Raji (cell line): ENCODE results near the gene GSG1.

Experiments
- POLR2A ChIP-seq: IDR thresholded peaks from 2 replicates; pipeline ENCODE4 v1.6.1; 2011; ENCODE audit warnings: low read depth, low read length, control low read depth; ENCODE audit not compliant: insufficient read depth

The GSG1 gene

DNA sequence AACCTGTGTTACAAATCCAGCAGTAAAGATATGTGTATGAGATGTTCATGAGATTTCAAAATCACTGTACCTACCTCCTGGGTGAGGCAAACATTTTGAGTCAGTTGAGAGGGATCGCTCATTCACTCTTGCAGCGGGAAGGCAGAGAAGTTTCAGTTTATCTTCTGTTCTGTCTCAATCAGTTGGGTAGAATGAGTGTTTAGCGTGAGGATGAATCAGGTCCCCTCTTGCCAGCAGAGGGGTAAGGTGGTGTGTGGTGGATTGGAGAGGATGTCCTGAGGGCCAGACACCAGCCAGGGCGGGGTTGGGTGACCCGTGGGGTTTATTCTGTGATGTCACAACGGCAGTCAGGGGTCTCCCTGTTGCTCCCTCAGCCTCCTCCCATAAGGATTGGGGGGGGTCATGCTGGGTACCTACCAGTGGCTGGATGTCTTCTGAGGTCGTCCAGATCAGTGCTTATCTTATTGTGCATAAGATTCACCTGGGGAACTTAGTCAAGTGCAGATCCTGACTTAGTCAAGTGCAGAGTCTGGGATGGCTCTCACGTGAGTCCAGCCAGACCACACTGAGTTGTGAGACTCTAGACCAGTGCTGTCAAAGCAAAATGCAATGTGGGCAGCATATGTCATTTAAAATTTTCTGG is at the start of gene GSG1:
TSS of gene GSG1 (minus strand) at position 277 of the 643 bp plus-strand sequence. CDS start at position 122, 155 bp downstream.
- no peak for TF ChIP-seq POLR2A

DNA sequence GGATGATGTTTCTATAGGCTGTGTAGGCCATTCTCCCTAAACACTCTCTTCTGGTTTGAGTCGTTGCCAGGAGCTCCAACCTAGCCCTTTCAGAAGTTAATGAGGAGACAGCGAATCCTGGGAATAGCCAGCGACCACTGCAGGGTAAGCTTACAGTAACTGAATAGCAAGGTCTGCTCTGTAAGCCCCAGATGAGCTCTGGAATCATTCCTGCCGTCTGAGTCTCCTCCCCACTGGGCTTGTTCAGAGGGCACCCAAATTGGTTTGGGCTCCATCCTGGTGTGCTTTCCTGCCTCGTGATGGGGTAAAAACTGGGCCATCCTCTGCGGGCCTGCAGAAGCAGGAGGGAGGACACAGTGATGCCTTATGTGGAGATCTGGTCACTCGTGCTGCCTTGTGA is 49.7 kb upstream of the GSG1 start:
- no peak for TF ChIP-seq POLR2A

DNA sequence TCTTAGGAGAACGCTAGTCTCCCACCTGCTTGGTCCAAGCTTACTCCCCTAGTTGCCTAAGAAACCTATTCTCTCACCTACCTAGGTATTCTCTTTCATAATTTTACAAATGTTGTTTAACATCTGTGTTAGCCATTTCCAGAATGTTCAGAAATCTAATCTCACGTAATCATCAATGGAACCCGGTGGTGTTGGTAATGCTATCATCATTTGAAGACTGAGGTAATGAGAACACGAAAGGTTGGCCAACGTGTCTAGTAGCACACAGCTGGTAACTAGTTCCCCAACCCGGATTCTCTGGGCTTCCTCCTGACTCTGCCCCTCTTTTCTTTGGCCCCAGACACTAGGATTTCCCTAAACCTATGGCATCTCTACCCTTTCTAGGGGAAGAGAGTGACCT is 49.3 kb upstream of the GSG1 start:
- no peak for TF ChIP-seq POLR2A

DNA sequence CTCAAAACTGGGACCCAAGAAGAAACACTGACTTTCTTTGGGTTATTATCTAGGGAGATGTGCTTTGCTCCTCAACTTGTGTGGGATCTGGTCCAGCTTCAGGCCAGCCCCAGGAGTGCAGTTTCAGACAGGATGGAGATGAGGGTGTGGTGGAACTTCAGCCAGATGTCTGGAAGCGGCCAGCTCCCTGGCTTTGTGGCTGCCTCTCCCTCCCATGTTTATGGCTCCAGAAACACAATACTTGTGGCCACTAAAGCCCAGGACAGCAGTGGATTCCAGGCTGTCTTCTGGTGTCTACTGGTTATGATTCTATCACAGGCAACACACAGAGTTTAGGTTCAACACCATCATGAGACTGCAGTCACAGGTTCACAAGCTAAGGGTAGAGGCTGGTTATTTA is 48.8 kb upstream of the GSG1 start:
- TF ChIP-seq POLR2A: no peak

DNA sequence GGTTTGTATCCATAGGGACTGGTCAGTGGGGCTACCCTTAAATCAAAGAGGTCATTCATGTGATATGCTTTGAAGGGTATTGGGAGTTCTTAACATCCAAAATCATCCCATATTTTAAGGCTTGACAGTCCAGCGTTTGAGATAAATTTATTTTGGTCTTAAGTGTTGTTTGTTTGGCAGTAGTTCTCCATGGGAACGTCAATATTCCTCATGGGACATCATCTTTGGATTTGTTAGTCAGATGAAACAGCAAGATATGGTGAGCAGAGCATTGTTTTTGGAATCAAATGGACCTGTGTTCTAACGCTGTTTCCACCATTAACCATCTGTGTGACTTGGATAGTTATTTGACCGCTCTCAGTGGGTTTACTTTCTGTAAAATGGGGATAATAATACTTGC is 45.9 kb upstream of the GSG1 start:
- no peak for TF ChIP-seq POLR2A

DNA sequence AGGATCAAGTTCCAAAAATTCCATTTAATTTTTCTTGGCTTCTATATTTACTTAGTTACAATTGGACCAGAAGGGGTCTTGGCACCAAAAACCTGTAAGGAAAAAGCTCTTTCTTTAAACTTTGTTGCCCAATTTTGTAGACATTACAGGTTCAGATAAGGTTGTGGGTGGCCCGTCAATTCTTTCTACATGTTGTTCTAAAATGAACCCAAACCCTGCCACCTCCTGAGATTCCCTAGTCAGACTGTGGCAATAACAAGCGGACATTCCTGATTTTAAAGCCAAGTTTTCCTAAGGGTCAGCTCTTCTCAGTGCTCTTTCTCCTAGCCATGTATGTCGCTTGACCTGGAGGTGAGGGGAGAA is 45.0 kb upstream of the GSG1 start:
- TF ChIP-seq POLR2A: no peak

DNA sequence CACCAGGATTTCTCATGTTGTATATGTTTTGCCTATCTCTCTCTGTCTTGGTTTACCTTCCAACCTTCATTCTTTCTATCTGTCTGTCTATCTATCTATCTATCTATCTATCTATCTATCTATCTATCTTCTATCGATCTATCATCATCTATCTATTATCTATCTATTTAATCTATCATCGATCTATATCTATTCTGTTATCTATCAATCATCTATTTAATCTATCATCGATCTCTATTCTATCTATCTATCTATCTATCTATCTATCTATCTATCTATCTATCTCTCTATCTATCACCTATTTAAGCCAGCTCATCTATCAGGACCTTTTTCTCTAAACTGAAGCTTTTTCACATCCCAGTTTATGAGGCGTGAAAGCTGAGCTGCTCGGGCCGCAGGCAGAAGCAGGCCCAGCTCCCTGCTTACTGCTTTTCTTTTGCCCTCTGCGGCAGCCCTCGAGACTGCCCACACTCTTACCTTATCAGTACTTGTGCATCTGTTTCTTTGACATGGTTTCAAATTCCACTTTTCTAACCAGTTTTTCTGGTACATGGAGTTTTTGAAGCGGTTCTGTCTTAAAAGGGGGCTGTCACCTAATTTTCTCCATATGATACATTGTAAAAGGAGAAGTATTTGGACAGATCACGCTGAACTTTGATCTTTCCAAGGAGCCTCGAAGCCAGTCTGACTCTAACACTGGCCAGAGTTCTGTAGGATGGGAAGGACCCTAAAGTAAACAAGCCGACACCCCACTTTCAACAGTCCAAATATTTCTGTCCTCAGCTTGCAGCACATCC is 44.4 kb upstream of the GSG1 start:
- TF ChIP-seq POLR2A: no peak

DNA sequence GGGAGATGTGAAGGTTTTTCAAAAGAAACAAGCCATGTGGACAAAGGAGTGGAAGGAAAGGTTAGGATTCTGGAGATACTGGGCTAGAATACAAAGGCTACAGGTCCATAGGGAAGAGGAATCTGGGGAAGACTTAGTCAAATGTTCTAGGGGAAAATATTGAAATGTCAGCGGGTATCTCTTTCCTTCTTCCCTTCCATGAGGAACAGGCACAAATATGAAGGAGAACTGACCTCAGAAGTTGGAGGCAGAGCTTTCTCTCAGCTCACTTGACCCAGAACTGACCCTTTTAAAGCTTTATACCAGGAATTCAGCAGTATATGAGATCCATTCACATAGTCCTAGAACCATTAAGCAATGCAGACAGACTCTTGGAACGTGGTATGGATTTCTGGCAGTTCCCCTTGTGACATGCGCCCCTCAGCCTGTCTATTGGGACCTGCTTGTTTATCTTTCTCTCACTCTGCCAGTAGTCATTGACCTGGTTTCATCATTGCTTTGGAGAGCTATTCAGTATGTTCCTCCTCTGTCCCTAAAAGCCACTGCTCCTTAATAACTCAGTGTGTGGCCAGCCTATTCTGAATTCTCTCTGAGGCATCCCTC is 43.0 kb upstream of the GSG1 start:
- no peak for TF ChIP-seq POLR2A

DNA sequence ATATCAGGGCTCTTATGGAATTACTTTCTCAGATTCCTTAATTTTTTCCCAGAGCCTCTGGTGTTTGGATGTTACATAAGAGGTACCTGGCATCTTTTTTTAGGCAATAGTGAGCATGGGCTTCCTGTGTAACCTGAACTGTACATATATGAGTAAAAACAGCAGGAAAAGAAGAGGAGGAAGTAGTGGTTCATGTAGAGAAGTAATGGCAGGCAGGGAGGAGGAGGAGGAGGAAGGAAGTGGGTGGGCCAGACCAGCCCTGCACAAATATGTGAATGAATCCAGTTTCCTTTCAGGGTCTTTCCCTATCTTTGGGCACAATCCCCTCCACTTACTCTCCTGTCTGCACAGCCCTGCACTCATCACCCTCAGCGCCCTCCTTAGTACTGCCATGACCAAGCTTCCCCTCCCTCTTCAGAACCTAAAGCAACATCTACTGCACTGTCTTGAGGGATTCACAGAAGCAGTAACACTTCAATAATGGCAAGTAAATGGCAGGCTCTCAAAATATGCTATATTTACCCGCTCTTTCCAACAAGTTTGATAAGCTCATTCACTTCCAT is 40.9 kb upstream of the GSG1 start:
- no peak for TF ChIP-seq POLR2A

DNA sequence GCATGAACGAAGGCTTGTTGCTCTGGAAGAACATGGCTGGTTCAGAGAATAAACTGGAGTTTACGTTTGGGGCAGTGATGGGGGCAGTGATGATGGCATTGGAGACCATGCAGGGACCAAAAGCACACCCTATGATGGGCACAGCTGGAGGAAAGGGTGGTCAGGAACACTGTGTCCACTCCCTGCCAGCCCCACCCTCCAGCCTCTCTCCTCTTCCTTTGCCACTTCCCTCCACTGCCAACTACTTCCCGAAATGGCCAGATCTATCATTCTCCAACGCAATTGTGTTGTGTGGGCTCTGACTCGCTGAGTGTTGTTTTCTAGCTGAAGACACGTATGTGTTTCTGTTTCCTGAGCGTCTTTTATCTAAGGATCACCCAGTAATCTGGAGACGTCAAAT is 39.3 kb upstream of the GSG1 start:
- no peak for TF ChIP-seq POLR2A

DNA sequence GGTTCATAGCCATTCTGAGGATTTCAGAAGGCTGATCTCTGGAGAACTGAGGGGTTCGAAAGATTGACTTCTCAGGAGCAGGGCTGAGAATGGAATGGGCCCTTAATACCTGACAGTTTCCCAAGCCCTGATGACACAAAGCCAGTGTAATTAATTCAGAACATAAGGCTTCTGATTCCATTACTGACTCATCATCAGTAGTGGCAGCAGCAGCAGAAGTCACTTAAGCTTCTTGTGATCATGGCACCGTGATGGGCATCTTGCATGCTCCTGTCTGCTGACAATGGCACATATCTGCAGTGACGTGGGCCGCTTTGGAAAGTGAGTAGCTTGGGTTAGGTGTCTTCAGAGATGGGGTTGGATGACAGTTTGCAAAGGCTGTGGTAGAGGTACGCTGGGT is 38.2 kb upstream of the GSG1 start:
- TF ChIP-seq POLR2A: no peak

DNA sequence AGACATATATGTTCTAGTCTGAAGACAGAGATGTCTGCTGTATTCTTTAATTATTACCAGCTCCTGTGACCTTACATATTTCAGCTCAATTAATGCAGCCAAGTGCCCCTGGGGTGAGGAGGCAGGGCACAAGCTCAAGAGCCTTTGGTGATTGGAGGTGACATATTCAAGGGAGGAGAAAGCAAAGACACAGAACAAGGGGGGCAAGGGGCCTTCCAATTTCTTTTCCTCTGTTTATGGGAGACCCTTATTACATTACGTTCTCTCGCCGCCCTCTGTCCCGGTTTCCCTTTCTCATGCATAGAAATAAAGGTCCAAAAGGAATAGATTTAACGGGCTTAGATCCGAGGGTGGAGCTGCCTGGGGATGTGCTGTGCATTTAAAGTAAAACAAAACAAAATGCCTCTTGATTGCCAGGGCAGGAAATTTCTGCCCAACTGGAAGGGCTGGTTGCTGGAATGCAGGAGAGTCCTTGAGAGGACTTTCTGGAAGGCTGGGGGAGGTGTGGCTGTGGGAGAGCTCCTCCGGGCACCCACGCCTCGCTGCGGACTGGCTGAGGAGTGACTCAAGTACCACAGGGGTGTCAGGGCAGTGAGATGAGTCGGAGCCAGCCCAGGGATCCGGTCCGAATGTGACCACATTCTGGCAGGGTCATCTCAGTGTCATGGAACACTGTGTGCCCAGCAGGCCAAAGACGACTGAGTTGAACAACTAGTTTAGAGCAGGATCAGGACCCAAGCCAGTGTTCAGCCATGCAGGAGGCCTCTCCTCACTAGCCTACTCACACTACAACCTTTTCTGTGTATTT is 32.1 kb upstream of the GSG1 start:
- TF ChIP-seq POLR2A: no peak

DNA sequence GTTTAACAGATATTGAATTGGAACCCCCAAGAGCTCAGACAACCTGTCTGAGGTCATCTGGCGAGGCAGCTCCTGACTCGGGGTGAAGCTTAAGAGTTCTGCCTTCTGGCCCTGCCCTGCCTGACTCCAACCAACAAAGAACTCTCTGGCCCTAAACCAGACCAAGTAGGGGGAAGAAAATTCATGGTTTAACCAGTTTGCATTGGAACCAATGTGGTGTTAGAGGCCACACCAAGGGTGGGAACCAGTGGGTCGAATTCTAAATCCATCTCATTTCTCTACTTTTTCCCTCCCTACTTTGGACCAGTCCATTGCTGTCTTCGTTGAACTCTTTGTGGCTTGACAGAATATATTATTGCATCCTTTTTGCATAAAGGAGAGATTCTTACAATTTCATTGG is 30.4 kb upstream of the GSG1 start:
- TF ChIP-seq POLR2A: no peak

DNA sequence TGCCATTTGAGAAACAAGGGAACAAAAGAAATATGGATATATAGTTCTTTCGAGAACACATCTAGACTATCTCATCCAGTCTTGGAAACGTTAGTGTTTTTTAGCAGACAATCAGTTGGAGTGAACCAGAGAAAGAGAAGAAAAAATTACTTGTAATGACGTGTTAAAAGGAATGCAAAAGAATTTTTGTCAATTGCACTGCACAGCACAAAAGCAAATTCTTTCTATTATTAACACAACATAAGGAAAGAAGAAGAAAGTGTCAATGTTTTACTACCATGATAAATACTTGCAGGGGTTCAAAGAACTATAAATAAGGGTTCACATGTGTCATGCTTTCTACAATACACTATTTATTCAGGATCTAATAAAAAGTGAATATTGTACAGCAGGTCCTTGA is 27.5 kb upstream of the GSG1 start:
- no peak for TF ChIP-seq POLR2A

DNA sequence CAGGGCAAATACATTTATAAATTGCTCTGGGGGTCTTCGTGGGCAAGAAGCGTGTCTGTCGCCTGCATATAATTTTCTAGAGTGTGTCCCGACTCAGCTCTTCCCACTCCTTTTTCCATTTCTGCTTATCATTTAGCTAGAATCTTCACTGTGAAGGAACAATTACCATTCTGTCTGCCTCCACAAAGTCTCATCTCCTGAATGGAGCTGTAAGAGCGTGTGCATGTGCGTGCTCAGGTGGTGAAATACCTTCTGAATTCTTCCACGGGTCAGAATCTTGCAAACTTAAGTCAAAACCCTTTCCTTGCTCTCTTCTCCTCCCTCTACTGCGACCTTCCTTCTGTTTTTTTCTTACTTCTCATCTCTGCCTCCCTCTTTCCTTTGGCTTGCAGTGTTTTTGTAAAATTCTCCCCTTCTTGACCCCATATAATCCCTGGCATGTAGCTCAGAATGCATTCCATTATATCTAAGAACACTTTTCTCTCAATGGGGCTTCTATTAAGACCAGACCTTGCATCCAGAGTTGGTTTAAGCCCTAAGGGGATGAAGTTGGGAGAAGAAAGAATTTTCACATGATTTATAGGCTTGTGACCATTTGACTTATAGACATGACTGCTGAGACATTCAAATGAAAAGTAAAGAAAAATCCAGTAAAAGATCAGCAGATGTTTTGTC is 25.0 kb upstream of the GSG1 start:
- TF ChIP-seq POLR2A: no peak
